H1 (cell line): ENCODE results near the gene TEX10. TPM values are rescaled to one million over a fixed set of nuclear protein-coding genes. Genes with fewer than 3 reads are reported as not detected.

Source experiments
- CTCF ChIA-PET: fragments of 300-600 bp; sonication (Branson Sonifier 250); formaldehyde crosslinking; loops from one replicate; lab custom pipeline; 2021; ENCODE audit not compliant: partially characterized antibody; lab: Charles Lee
- POLR2A ChIA-PET: fragments of 300-600 bp; sonication (Branson Sonifier 250); formaldehyde crosslinking; loops from one replicate; lab custom pipeline; 2021; ENCODE audit warnings: inconsistent platforms; ENCODE audit not compliant: partially characterized antibody; lab: Charles Lee
- DNase-seq, 2 experiments: peaks; one replicate each; pipeline versions ENCODE4 v3.0.0 to v3.0.0-alpha.2; 2010 to 2022; ENCODE audit warnings: low spot score in 2 of 2, low read depth in 1 of 2, mixed read lengths in 1 of 2
- FAIRE-seq: peaks from 2 replicates; lab custom pipeline; 2011; peaks lifted over from hg19 to GRCh38; lab: Jason Lieb, UNC
- H2AFZ ChIP-seq: 2 replicates; pipeline ENCODE4 v1.8.1; 2012; ENCODE audit warnings: low read length, inconsistent platforms
- H2AK5ac ChIP-seq: 2 replicates; pipeline ENCODE4 v1.6.1; 2013; ENCODE audit warnings: low read depth, low read length
- H2BK120ac ChIP-seq: replicated peaks from 2 replicates; pipeline ENCODE3; 2013; ENCODE audit warnings: low read depth, low read length, inconsistent platforms
- H2BK12ac ChIP-seq: 2 replicates; pipeline ENCODE4 v1.6.1; 2013; ENCODE audit warnings: low read depth, low read length
- H2BK15ac ChIP-seq: 2 replicates; pipeline ENCODE4 v1.6.1; 2013; ENCODE audit warnings: low read length
- H2BK20ac ChIP-seq: 2 replicates; pipeline ENCODE4 v1.6.1; 2013; ENCODE audit warnings: low read length
- H2BK5ac ChIP-seq: 2 replicates; pipeline ENCODE4 v1.6.1; 2013; ENCODE audit warnings: low read depth, low read length
- H3K14ac ChIP-seq: 2 replicates; pipeline ENCODE4 v1.6.1; 2013; ENCODE audit warnings: inconsistent platforms; ENCODE audit not compliant: insufficient read length
- H3K18ac ChIP-seq: 2 replicates; pipeline ENCODE4 v1.6.1; 2013; ENCODE audit warnings: low read length; ENCODE audit errors: extremely low read depth
- H3K23ac ChIP-seq: 2 replicates; pipeline ENCODE4 v1.6.1; 2013; ENCODE audit warnings: inconsistent platforms; ENCODE audit not compliant: insufficient read length
- H3K23me2 ChIP-seq: 2 replicates; pipeline ENCODE4 v1.6.1; 2013; ENCODE audit warnings: low read depth, low read length
- H3K27ac ChIP-seq: 2 replicates; pipeline ENCODE4 v1.6.1; 2011; ENCODE audit warnings: low read depth, low read length, inconsistent platforms
- H3K27me3 ChIP-seq, 4 experiments: replicated peaks in 1 of 4; 1 replicate in 1 of 4; 2 replicates in 3 of 4; pipeline versions ENCODE4 v1.6.1 to v1.8.1; 2011 to 2013; ENCODE audit warnings: low read length in 3 of 4, mild to moderate bottlenecking in 3 of 4, inconsistent platforms in 2 of 4, mixed read lengths in 2 of 4, moderate library complexity in 1 of 4; ENCODE audit not compliant: control insufficient read depth in 3 of 4, insufficient read depth in 3 of 4; ENCODE audit errors: extremely low read depth in 1 of 4
- H3K36me3 ChIP-seq, 4 experiments: 2 replicates each; pipeline versions ENCODE4 v1.6.1 to v1.8.1; 2011 to 2013; ENCODE audit warnings: mild to moderate bottlenecking in 4 of 4, low read length in 3 of 4, moderate library complexity in 2 of 4, control low read depth in 1 of 4, inconsistent platforms in 1 of 4; ENCODE audit not compliant: insufficient read depth in 4 of 4, control insufficient read depth in 2 of 4
- H3K4ac ChIP-seq: replicated peaks from 2 replicates; pipeline ENCODE3; 2013; ENCODE audit warnings: low read length, low read depth, mixed read lengths, inconsistent platforms; ENCODE audit not compliant: insufficient read length
- H3K4me1 ChIP-seq, 4 experiments: replicated peaks in 1 of 4; 1 replicate in 1 of 4; 2 replicates in 3 of 4; pipeline versions ENCODE4 v1.6.1 to v1.8.1; 2011 to 2013; ENCODE audit warnings: low read length in 3 of 4, inconsistent platforms in 2 of 4, mixed read lengths in 1 of 4; ENCODE audit not compliant: insufficient read depth in 4 of 4, control insufficient read depth in 3 of 4
- H3K4me2 ChIP-seq, 2 experiments: 2 replicates each; pipeline versions ENCODE4 v1.6.1 to v1.8.1; 2011 to 2013; ENCODE audit warnings: low read depth in 2 of 2, low read length in 2 of 2, control low read depth in 1 of 2, inconsistent platforms in 1 of 2, mild to moderate bottlenecking in 1 of 2; ENCODE audit not compliant: insufficient read depth in 1 of 2
- H3K4me3 ChIP-seq, 4 experiments: fragments of 200-600, 300-600 bp in 1 of 4; sonication (generic), shearing (Covaris generic), sonication (Bioruptor Twin) in 1 of 4; 2 replicates each; pipeline versions ENCODE4 v1.5.1 to v1.8.1; 2011 to 2016; ENCODE audit warnings: low read length in 4 of 4, low read depth in 3 of 4, control low read depth in 2 of 4, inconsistent platforms in 2 of 4, mild to moderate bottlenecking in 2 of 4, mixed read lengths in 1 of 4, moderate library complexity in 1 of 4; ENCODE audit not compliant: insufficient read depth in 2 of 4; ENCODE audit errors: extremely low read depth in 1 of 4
- H3K56ac ChIP-seq: replicated peaks from 2 replicates; pipeline ENCODE3; 2013; ENCODE audit warnings: low read depth, mild to moderate bottlenecking, mixed read lengths, low read length, inconsistent platforms; ENCODE audit not compliant: insufficient read length
- H3K79me1 ChIP-seq: 2 replicates; pipeline ENCODE4 v1.6.1; 2013; ENCODE audit warnings: low read depth, low read length, control low read depth
- H3K79me2 ChIP-seq, 2 experiments: 2 replicates each; pipeline versions ENCODE4 v1.6.1 to v1.8.1; 2012 to 2013; ENCODE audit warnings: low read length in 2 of 2, mild to moderate bottlenecking in 2 of 2, inconsistent platforms in 1 of 2; ENCODE audit not compliant: insufficient read depth in 2 of 2, control insufficient read depth in 1 of 2
- H3K9ac ChIP-seq, 4 experiments: replicated peaks in 1 of 4; 1 replicate in 1 of 4; 2 replicates in 3 of 4; pipeline versions ENCODE4 v1.6.1 to v1.8.1; 2011 to 2013; ENCODE audit warnings: low read depth in 3 of 4, low read length in 3 of 4, control low read depth in 2 of 4, mild to moderate bottlenecking in 2 of 4, moderate library complexity in 2 of 4, inconsistent platforms in 1 of 4; ENCODE audit errors: extremely low read depth in 1 of 4
- H3K9me3 ChIP-seq, 2 experiments: 2 replicates each; pipeline versions ENCODE4 v1.6.1 to v1.8.1; 2012 to 2013; ENCODE audit warnings: mild to moderate bottlenecking in 2 of 2, moderate library complexity in 2 of 2, control low read depth in 1 of 2, inconsistent platforms in 1 of 2, low read depth in 1 of 2, low read length in 1 of 2, mixed read lengths in 1 of 2; ENCODE audit not compliant: insufficient read depth in 2 of 2
- H4K20me1 ChIP-seq, 2 experiments: replicated peaks in 1 of 2; 2 replicates each; pipeline versions ENCODE3 to v1.8.1; 2011 to 2013; ENCODE audit warnings: inconsistent platforms in 2 of 2, low read length in 2 of 2, mild to moderate bottlenecking in 1 of 2; ENCODE audit not compliant: insufficient read depth in 2 of 2, control insufficient read depth in 1 of 2
- H4K5ac ChIP-seq: 2 replicates; pipeline ENCODE4 v1.6.1; 2013; ENCODE audit warnings: low read length, low read depth, mixed read lengths, inconsistent platforms; ENCODE audit not compliant: insufficient read length
- H4K8ac ChIP-seq: 2 replicates; pipeline ENCODE4 v1.8.0; 2013; ENCODE audit warnings: mild to moderate bottlenecking, moderate library complexity, low read length, inconsistent platforms; ENCODE audit not compliant: insufficient read depth; ENCODE audit errors: extremely low read depth
- H4K91ac ChIP-seq: replicated peaks from 2 replicates; pipeline ENCODE3; 2013; ENCODE audit warnings: low read length, mixed read lengths, inconsistent platforms; ENCODE audit not compliant: insufficient read length
- BRCA1 ChIP-seq: IDR thresholded peaks from 2 replicates; pipeline ENCODE4 v1.6.1; 2012; ENCODE audit warnings: low read depth, low read length, improper control_type of control experiment
- CEBPB ChIP-seq: IDR thresholded peaks from 2 replicates; pipeline ENCODE4 v1.6.1; 2012; ENCODE audit warnings: low read depth, low read length
- JUN ChIP-seq: IDR thresholded peaks from 2 replicates; pipeline ENCODE4 v1.6.1; 2011; ENCODE audit warnings: low read depth, mild to moderate bottlenecking, improper control_type of control experiment, low read length
- TCF12 ChIP-seq: IDR thresholded peaks from 2 replicates; pipeline ENCODE4 v1.6.1; 2011; ENCODE audit warnings: low read depth, mild to moderate bottlenecking, low read length
- YY1 ChIP-seq: IDR thresholded peaks from 2 replicates; pipeline ENCODE4 v1.6.1; 2011; ENCODE audit warnings: low read depth, mild to moderate bottlenecking, low read length
- ZNF274 ChIP-seq: IDR thresholded peaks from 2 replicates; pipeline ENCODE4 v1.7.0; 2012; ENCODE audit warnings: low read length, borderline replicate concordance; ENCODE audit errors: extremely low read depth
- WGBS, 2 experiments: shearing (Covaris generic) in 1 of 2; methylation state at CpG; one replicate each; pipeline versions ENCODE4 v1.1.6 to v1.1.7; 2013 to 2015; ENCODE audit warnings: low lambda C conversion rate in 2 of 2, mixed read lengths in 2 of 2, inconsistent platforms in 1 of 2, low coverage in 1 of 2, missing lambda C conversion rate in 1 of 2; ENCODE audit not compliant: insufficient replicate concordance in 2 of 2, insufficient coverage in 1 of 2, insufficient read length in 1 of 2; ENCODE audit errors: extremely low coverage in 1 of 2, missing lambda C conversion rate in 1 of 2; 5-methylcytosine and 5-hydroxymethylcytosine counted together
- polyA plus RNA-seq, 7 experiments: library from polyadenylated mRNA; depleted of rRNA in 3 of 7; stranded (reverse) in 5 of 7; unstranded in 2 of 7; fragments of >200 nt in 5 of 7; fragments of 200-250 nt in 2 of 7; gene quantifications; 1 replicate in 5 of 7; 2 replicates in 1 of 7; 4 replicates in 1 of 7; pipeline versions ENCODE4 v1.2.1 to v1.2.3, GENCODE V29; 2011 to 2013; ENCODE audit warnings: missing spikeins in 2 of 7, mixed read lengths in 2 of 7
- total RNA-seq: library from RNA; stranded (reverse); fragmentation: NEBNext Ultra II Directional; extraction: Animal tissue kit (Norgen Biotek cat#: 25700); gene quantifications from 2 replicates; pipeline ENCODE4 v1.2.1, GENCODE V29; 2021

The TEX10 gene
- total and polyA plus RNA-seq, 2 of the 8 experiments (the other 6 are each of a cell fraction or from before 2014, with no cell fraction given): 46.9 to 81.0 TPM

GRCh38 chr9:100298378-100298777, 54.4 kb downstream of the TEX10 start:
- H3K27ac ChIP-seq: no peak overlapping the region
- POLR2A ChIA-PET: interaction anchor here (0.6 kb wide), 1 partner anchor 152 kb away, joined by 6 read pairs; no protein-coding TSS in a partner anchor
- H3K18ac ChIP-seq: no peak overlapping the region

More at GRCh38 chr9:100298378-100298777, 54.4 kb downstream of the TEX10 start:
- H3K4ac ChIP-seq: no peak overlapping the region
- no peak overlapping the region for H3K14ac ChIP-seq
- H3K4me2 ChIP-seq: no peak overlapping the region
- no peak overlapping the region for H2BK12ac ChIP-seq
- H2BK15ac ChIP-seq: no peak overlapping the region
- no peak overlapping the region for H4K5ac ChIP-seq
- H3K23ac ChIP-seq: no peak overlapping the region
- CTCF ChIA-PET: interaction anchor here (0.7 kb wide), 2 partner anchors 15 to 52 kb away, joined by 3 read pairs; no protein-coding TSS in a partner anchor
- H3K27me3 ChIP-seq: no peaks in the 10 kb centered on the region
- no peak overlapping the region for H2BK5ac ChIP-seq
- H2AK5ac ChIP-seq: no peak overlapping the region
- no peaks in the 10 kb centered on the region for H3K9me3 ChIP-seq
- H3K36me3 ChIP-seq: peaks cover 0 to 43% (median 19%) of the 10 kb centered on the region in 4 experiments
- no peak overlapping the region for H2BK120ac ChIP-seq
- no peak for FAIRE-seq
- WGBS, 2 experiments: 90% methylated on average over 3 of the region's 3 CpGs; no CpG with 5 or more reads in 1 of the 2 experiments
- no peaks in the 10 kb centered on the region for H3K79me2 ChIP-seq
- H3K56ac ChIP-seq: no peak overlapping the region
- H3K23me2 ChIP-seq: peaks cover 2% of the 10 kb centered on the region; the same call in 1 of the 2 replicates
- H4K8ac ChIP-seq: no peak overlapping the region
- H3K4me1 ChIP-seq: no peaks in the 10 kb centered on the region
- no peak overlapping the region for H2AFZ ChIP-seq
- no peaks in the 10 kb centered on the region for H3K79me1 ChIP-seq
- no peak overlapping the region for H3K9ac ChIP-seq
- TF ChIP-seq CEBPB: no peak
- no peak for TF ChIP-seq YY1
- no peak for TF ChIP-seq JUN
- TF ChIP-seq TCF12: no peak
- no peak for TF ChIP-seq ZNF274
- TF ChIP-seq BRCA1: no peak
- TF ChIP-seq, all 59 proteins: peak for 0
- no peak for DNase-seq
- H4K91ac ChIP-seq: no peak overlapping the region
- H4K20me1 ChIP-seq: peaks cover 6 to 13% of the 10 kb centered on the region in 2 experiments
- no peak overlapping the region for H3K4me3 ChIP-seq
- H2BK20ac ChIP-seq: no peak overlapping the region
